IMR-90 (cell line): Measurements from ENCODE around the gene MFRP. TPM values are rescaled to one million over a fixed set of nuclear protein-coding genes. Genes with fewer than 3 reads are reported as not detected.

ENCODE experiments used
- ATAC-seq: fragments of 200-7000 bp; cut with Tn5 transposase; 2 replicates; pipeline ENCODE4 v1.9.1; 2020; ENCODE audit warnings: low read depth, mild to moderate bottlenecking, moderate library complexity
- BruUV-seq: library from RNA; stranded (reverse); fragments of 400-500 nt; replicated peaks from 2 replicates; lab custom pipeline; 2021; lab: Mats Ljungman, UMichigan
- CTCF ChIA-PET: fragments of 300-600 bp; formaldehyde crosslinking; extraction: SDS; loops from one replicate; lab custom pipeline; 2021; ENCODE audit warnings: antibody characterized with exemption; lab: Yijun Ruan, JAX
- POLR2A ChIA-PET: fragments of 300-600 bp; sonication (Branson Sonifier 250); formaldehyde crosslinking; loops from one replicate; lab custom pipeline; 2022; ENCODE audit warnings: antibody characterized with exemption; ENCODE audit not compliant: unreplicated experiment; lab: Charles Lee
- DNase-seq: peaks from one replicate; pipeline ENCODE4 v3.0.0; 2013
- H2AFZ ChIP-seq: replicated peaks from 2 replicates; pipeline ENCODE3; 2013; ENCODE audit warnings: low read length, mild to moderate bottlenecking; ENCODE audit not compliant: poor library complexity
- H2AK5ac ChIP-seq: 2 replicates; pipeline ENCODE4 v1.6.1; 2013; ENCODE audit warnings: low read depth, low read length, inconsistent platforms
- H2AK9ac ChIP-seq: replicated peaks from 2 replicates; pipeline ENCODE3; 2013; ENCODE audit warnings: mild to moderate bottlenecking, low read depth, low read length, moderate library complexity; ENCODE audit not compliant: poor library complexity
- H2BK120ac ChIP-seq: 2 replicates; pipeline ENCODE4 v1.6.1; 2013; ENCODE audit warnings: low read depth, low read length, inconsistent platforms
- H2BK15ac ChIP-seq: 3 replicates; pipeline ENCODE4 v1.6.1; 2013; ENCODE audit warnings: low read depth, low read length, inconsistent platforms
- H2BK20ac ChIP-seq: 2 replicates; pipeline ENCODE4 v1.6.1; 2013; ENCODE audit warnings: low read depth, mild to moderate bottlenecking, inconsistent platforms, low read length, moderate library complexity
- H2BK5ac ChIP-seq: 2 replicates; pipeline ENCODE4 v1.6.1; 2013; ENCODE audit warnings: mild to moderate bottlenecking, low read depth, low read length, inconsistent platforms; ENCODE audit not compliant: poor library complexity, severe bottlenecking
- H3K14ac ChIP-seq: replicated peaks from 2 replicates; pipeline ENCODE4 v1.6.1; 2013; ENCODE audit warnings: low read depth, low read length, inconsistent platforms
- H3K18ac ChIP-seq: 2 replicates; pipeline ENCODE4 v1.6.1; 2013; ENCODE audit warnings: low read depth, low read length, control low read depth
- H3K23ac ChIP-seq: 2 replicates; pipeline ENCODE4 v1.6.1; 2013; ENCODE audit warnings: low read depth, low read length, inconsistent platforms
- H3K27ac ChIP-seq: 2 replicates; pipeline ENCODE4 v1.5.1; 2013; ENCODE audit warnings: mild to moderate bottlenecking, control low read depth, low read length; ENCODE audit not compliant: insufficient read depth
- H3K27me3 ChIP-seq: 2 replicates; pipeline ENCODE4 v1.6.1; 2013; ENCODE audit warnings: low read length; ENCODE audit not compliant: control insufficient read depth, insufficient read depth
- H3K36me3 ChIP-seq: 2 replicates; pipeline ENCODE4 v1.6.1; 2013; ENCODE audit warnings: low read length, mixed read lengths; ENCODE audit not compliant: control insufficient read depth, insufficient read depth
- H3K4ac ChIP-seq: 2 replicates; pipeline ENCODE4 v1.6.1; 2013; ENCODE audit warnings: low read depth, low read length, inconsistent platforms
- H3K4me1 ChIP-seq: 2 replicates; pipeline ENCODE4 v1.6.1; 2013; ENCODE audit warnings: low read length, mixed read lengths; ENCODE audit not compliant: control insufficient read depth, insufficient read depth
- H3K4me2 ChIP-seq: 2 replicates; pipeline ENCODE4 v1.6.1; 2013; ENCODE audit warnings: low read depth, mild to moderate bottlenecking, control low read depth, low read length, moderate library complexity
- H3K4me3 ChIP-seq: 2 replicates; pipeline ENCODE4 v1.5.1; 2013; ENCODE audit warnings: low read depth, mild to moderate bottlenecking, control low read depth, low read length, moderate library complexity; ENCODE audit not compliant: insufficient read depth
- H3K56ac ChIP-seq: 2 replicates; pipeline ENCODE4 v1.6.1; 2013; ENCODE audit warnings: low read length, inconsistent platforms; ENCODE audit not compliant: insufficient read depth; ENCODE audit errors: extremely low read depth
- H3K79me1 ChIP-seq, 2 experiments: 2 replicates each; pipeline ENCODE4 v1.6.1; 2013; ENCODE audit warnings: low read length in 2 of 2, inconsistent platforms in 1 of 2, low read depth in 1 of 2
- H3K9ac ChIP-seq: 2 replicates; pipeline ENCODE4 v1.6.1; 2013; ENCODE audit warnings: low read depth, low read length, control low read depth
- H3K9me1 ChIP-seq: 2 replicates; pipeline ENCODE4 v1.6.1; 2013; ENCODE audit warnings: low read length, inconsistent platforms; ENCODE audit not compliant: insufficient read depth
- H3K9me3 ChIP-seq: 2 replicates; pipeline ENCODE4 v1.6.1; 2013; ENCODE audit warnings: low read length; ENCODE audit not compliant: control insufficient read depth, insufficient read depth
- H4K20me1 ChIP-seq: 2 replicates; pipeline ENCODE4 v1.6.1; 2013; ENCODE audit warnings: low read length, inconsistent platforms; ENCODE audit not compliant: insufficient read depth
- H4K5ac ChIP-seq: 2 replicates; pipeline ENCODE4 v1.6.1; 2013; ENCODE audit warnings: mild to moderate bottlenecking, low read depth, low read length, control low read depth
- H4K8ac ChIP-seq, 2 experiments: 2 replicates each; pipeline ENCODE4 v1.6.1; 2013; ENCODE audit warnings: low read depth in 2 of 2, low read length in 2 of 2, control low read depth in 1 of 2, inconsistent platforms in 1 of 2
- H4K91ac ChIP-seq: 2 replicates; pipeline ENCODE4 v1.6.1; 2013; ENCODE audit warnings: low read depth, low read length, inconsistent platforms; ENCODE audit not compliant: insufficient read depth
- CEBPB ChIP-seq: IDR thresholded peaks from 2 replicates; pipeline ENCODE4 v1.6.1; 2012; ENCODE audit warnings: low read depth, low read length, improper control_type of control experiment
- RFX5 ChIP-seq: IDR thresholded peaks from 2 replicates; pipeline ENCODE4 v1.8.0; 2012; ENCODE audit warnings: low read depth, mild to moderate bottlenecking, low read length, moderate library complexity
- WGBS, 2 experiments: methylation state at CpG; one replicate each; pipeline versions ENCODE4 v1.1.5 to v1.1.7; 2013; ENCODE audit warnings: missing lambda C conversion rate in 2 of 2; ENCODE audit not compliant: insufficient read length in 1 of 2; ENCODE audit errors: extremely low coverage in 2 of 2; 5-methylcytosine and 5-hydroxymethylcytosine counted together
- dilution Hi-C: fragments of 300-500 bp; cut with HindIII; formaldehyde crosslinking; loops from one replicate; pipeline ENCODE4 v1.14.3; 2018; ENCODE audit warnings: low sequenced_read_pairs; ENCODE audit not compliant: unreplicated experiment
- in situ Hi-C: fragments of 300-500 bp; cut with MboI; formaldehyde crosslinking; loops from 3 replicates; pipeline ENCODE4 v1.14.3; 2019; ENCODE audit warnings: low sequenced_read_pairs, inconsistent platforms, mixed read lengths
- intact Hi-C: fragments of 100-400 bp; cut with micrococcal nuclease; formaldehyde crosslinking; loops from 2 replicates; pipeline ENCODE4 v1.10.0; 2022
- polyA plus RNA-seq, 3 experiments: library from polyadenylated mRNA; depleted of rRNA; stranded (reverse); fragments of >200 nt; gene quantifications; 2 replicates each; pipeline ENCODE4 v1.2.3, GENCODE V29; 2012; ENCODE audit warnings: low replicate concordance in 1 of 3
- total RNA-seq: library from RNA; depleted of rRNA; stranded (reverse); fragments of >200 nt; gene quantifications from 2 replicates; pipeline ENCODE4 v1.2.3, GENCODE V29; 2012
- TF ChIP-seq, protein P1 (sequence below): fragments of 150-350 bp; IDR thresholded peaks from 2 replicates; pipeline ENCODE4 v1.6.1; 2017; ENCODE audit warnings: mild to moderate bottlenecking, antibody characterized with exemption, low read length, low read depth

The MFRP gene
- total and polyA plus RNA-seq, 2 of the 4 experiments (the other 2 are of a cell fraction): not detected

DNA sequence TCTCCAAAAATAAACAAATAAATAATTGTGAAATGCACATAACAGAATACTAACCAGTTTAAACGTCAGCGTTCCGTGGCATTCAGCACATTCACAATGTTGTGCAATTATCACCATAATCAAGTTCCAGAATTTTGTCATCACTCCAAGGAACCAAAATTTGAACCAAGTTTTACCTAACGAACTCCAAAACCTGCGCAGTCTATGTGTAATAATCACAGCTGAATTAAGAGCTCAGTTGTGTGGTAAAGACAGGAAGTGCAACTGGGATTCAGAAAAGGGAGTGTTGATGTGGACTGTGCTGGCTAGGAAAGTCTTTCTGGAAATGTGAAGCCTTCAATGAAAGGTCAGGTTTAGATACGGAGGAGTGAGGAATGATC, 24.2 kb downstream of the MFRP start:
- H3K56ac ChIP-seq: 0 out of 2 replicates have a peak overlapping the region, but pooled peaks have one; percentile 4
- H2AK9ac ChIP-seq: no peak overlapping the region
- 64% methylated on average over 6 of the region's 6 CpGs; no CpG with 5 or more reads in 1 of the 2 experiments for WGBS, 2 experiments
- peak overlapping the region; percentile 57; the same call in 1 of the 3 replicates for H2BK15ac ChIP-seq
- peak overlapping the region; percentile 37; the same call in 1 of the 2 replicates for H3K4ac ChIP-seq
- no peak overlapping the region for H3K27ac ChIP-seq
- ChIA-PET CTCF (interaction anchor here (0.8 to 1.5 kb wide), 3 partner anchors 34 to 175 kb away, joined by 3 read pairs; partner anchors contain the start of gene CBL), POLR2A (no interaction called here)
- 0 out of 2 replicates have a peak overlapping the region, but pooled peaks have one; percentile 48 for H4K91ac ChIP-seq
- H2BK20ac ChIP-seq: peak overlapping the region; percentile 4; the same call in 1 of the 2 replicates
- DNase-seq: no peak
- H3K4me3 ChIP-seq: no peak overlapping the region
- no peak overlapping the region for H3K18ac ChIP-seq
- in situ Hi-C loops (no loop called here), dilution Hi-C loops (no loop called here), intact Hi-C loops (loop anchor here (2.0 to 5.0 kb wide), 3 partner anchors 118 to 230 kb away; partner anchors contain the start of gene ABCG4)
- H3K14ac ChIP-seq: no peak overlapping the region
- no peaks in the 10 kb centered on the region for H3K36me3 ChIP-seq
- BruUV-seq: no TSS peak
- no peak overlapping the region for H2AFZ ChIP-seq
- peaks cover 17% of the 10 kb centered on the region for H3K9me1 ChIP-seq
- peaks cover 0 to 28% of the 10 kb centered on the region in 2 experiments; a peak in 3 of 4 replicates for H3K79me1 ChIP-seq
- H3K9ac ChIP-seq: peak overlapping the region; percentile 31; the same call in 1 of the 2 replicates
- peaks cover 34% of the 10 kb centered on the region for H3K4me1 ChIP-seq
- no peaks in the 10 kb centered on the region for H4K20me1 ChIP-seq
- H3K9me3 ChIP-seq: no peaks in the 10 kb centered on the region
- H4K5ac ChIP-seq: peak overlapping the region; percentile 19; the same call in 1 of the 2 replicates
- no peak overlapping the region for H3K23ac ChIP-seq
- TF ChIP-seq, protein P1, sequence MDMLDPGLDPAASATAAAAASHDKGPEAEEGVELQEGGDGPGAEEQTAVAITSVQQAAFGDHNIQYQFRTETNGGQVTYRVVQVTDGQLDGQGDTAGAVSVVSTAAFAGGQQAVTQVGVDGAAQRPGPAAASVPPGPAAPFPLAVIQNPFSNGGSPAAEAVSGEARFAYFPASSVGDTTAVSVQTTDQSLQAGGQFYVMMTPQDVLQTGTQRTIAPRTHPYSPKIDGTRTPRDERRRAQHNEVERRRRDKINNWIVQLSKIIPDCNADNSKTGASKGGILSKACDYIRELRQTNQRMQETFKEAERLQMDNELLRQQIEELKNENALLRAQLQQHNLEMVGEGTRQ: no peak
- TF ChIP-seq CEBPB (peak; percentile 53; the same call in 1 of the 2 replicates), RFX5 (no peak)
- no peak overlapping the region for H2BK5ac ChIP-seq
- no peaks in the 10 kb centered on the region for H3K27me3 ChIP-seq
- H2BK120ac ChIP-seq: peak overlapping the region; percentile 59
- H4K8ac ChIP-seq: peak overlapping the region; percentile 3 to 54; a peak in 3 of 4 replicates
- H3K4me2 ChIP-seq: no peak overlapping the region
- H2AK5ac ChIP-seq: 0 out of 2 replicates have a peak overlapping the region, but pooled peaks have one; percentile 1
- ATAC-seq: no peak
